ENCODE data around the gene TRAPPC4. TPM values are rescaled to one million over a fixed set of nuclear protein-coding genes. Genes with fewer than 3 reads are reported as not detected.

TRAPPC4 gene
- total and polyA plus RNA-seq, 2 of the 8 experiments (the other 6 are each of a cell fraction or from before 2014, with no cell fraction given) = 94.3 to 223 TPM

GRCh38 chr11:118973985-118974384 lies 44.6 kb upstream of the TRAPPC4 start (continued):
- TF ChIP-seq SP2 (IDR thresholded peaks at IDR 0.05; ENCODE audit: low read length) = no peak
- no peak for TF ChIP-seq TAF1 (IDR thresholded peaks at IDR 0.05; ENCODE audit: low read depth, low read length)
- no peak for TF ChIP-seq BCL11A (IDR thresholded peaks at IDR 0.05; ENCODE audit: low read depth in 2 of 2, low read length in 2 of 2)
